MM.1S (cell line): ENCODE measurements around the gene ABCE1.

ENCODE experiments used
- DNase-seq: peaks from one replicate; pipeline ENCODE4 v3.0.0-alpha.2; 2015
- H2AFZ ChIP-seq: fragments of 300-600 bp; sonication (generic); 2 replicates; pipeline ENCODE4 v1.6.0; 2016; ENCODE audit warnings: antibody characterized with exemption, low read length
- H3F3A ChIP-seq: fragments of 300-600 bp; sonication (generic); 2 replicates; pipeline ENCODE4 v1.6.1; 2016; ENCODE audit warnings: mild to moderate bottlenecking, antibody characterized with exemption, low read length, moderate library complexity, mixed read lengths; ENCODE audit not compliant: insufficient read depth
- H3K27ac ChIP-seq: fragments of 300-600 bp; sonication (generic); 2 replicates; pipeline ENCODE4 v1.5.1; 2016; ENCODE audit warnings: mild to moderate bottlenecking, low read length
- H3K27me3 ChIP-seq: fragments of 300-600 bp; sonication (generic); replicated peaks from 2 replicates; pipeline ENCODE4 v1.6.0; 2016; ENCODE audit warnings: low read length; ENCODE audit not compliant: insufficient read depth
- H3K36me3 ChIP-seq: fragments of 300-600 bp; sonication (generic); replicated peaks from 2 replicates; pipeline ENCODE4 v1.6.1; 2016; ENCODE audit warnings: mild to moderate bottlenecking, low read length, mixed read lengths; ENCODE audit not compliant: insufficient read depth
- H3K4me1 ChIP-seq: fragments of 300-600 bp; sonication (generic); 2 replicates; pipeline ENCODE4 v1.6.1; 2016; ENCODE audit warnings: low read length, mixed read lengths
- H3K4me2 ChIP-seq: fragments of 300-600 bp; sonication (generic); 2 replicates; pipeline ENCODE4 v1.6.0; 2016; ENCODE audit warnings: low read depth, low read length
- H3K4me3 ChIP-seq: fragments of 300-600 bp; sonication (generic); 2 replicates; pipeline ENCODE4 v1.5.1; 2016; ENCODE audit warnings: low read length, mixed read lengths
- H3K79me2 ChIP-seq: fragments of 300-600 bp; sonication (generic); 2 replicates; pipeline ENCODE4 v1.6.1; 2016; ENCODE audit warnings: mixed run types, low read length, mixed read lengths
- H3K9ac ChIP-seq: fragments of 300-600 bp; sonication (generic); 2 replicates; pipeline ENCODE4 v1.6.1; 2016; ENCODE audit warnings: low read length, mixed read lengths
- H3K9me2 ChIP-seq: fragments of 300-600 bp; sonication (generic); replicated peaks from 2 replicates; pipeline ENCODE4 v1.6.1; 2016; ENCODE audit warnings: mild to moderate bottlenecking, low read length, mixed read lengths; ENCODE audit not compliant: insufficient read depth
- H3K9me3 ChIP-seq: fragments of 300-600 bp; sonication (generic); replicated peaks from 2 replicates; pipeline ENCODE4 v1.6.1; 2016; ENCODE audit warnings: mild to moderate bottlenecking, low read length, mixed read lengths; ENCODE audit not compliant: insufficient read depth
- H4K20me1 ChIP-seq: fragments of 300-600 bp; sonication (generic); 2 replicates; pipeline ENCODE4 v1.6.1; 2016; ENCODE audit warnings: mild to moderate bottlenecking, low read length, moderate library complexity, mixed read lengths; ENCODE audit not compliant: insufficient read depth
- CTCF ChIP-seq: fragments of 300-600 bp; sonication (generic); IDR thresholded peaks from 2 replicates; pipeline ENCODE4 v1.5.1; 2016; ENCODE audit warnings: antibody characterized with exemption, low read length, mixed read lengths
- EZH2 ChIP-seq: fragments of 300-600 bp; sonication (generic); optimal IDR thresholded peaks from 2 replicates; pipeline ENCODE3; 2017; ENCODE audit warnings: low read depth, mild to moderate bottlenecking, antibody characterized with exemption, low read length, mixed read lengths
- EZH2phosphoT487 ChIP-seq: fragments of 300-600 bp; sonication (generic); IDR thresholded peaks from 2 replicates; pipeline ENCODE4 v1.6.1; 2018; ENCODE audit warnings: antibody characterized with exemption, low read length

Gene ABCE1

DNA sequence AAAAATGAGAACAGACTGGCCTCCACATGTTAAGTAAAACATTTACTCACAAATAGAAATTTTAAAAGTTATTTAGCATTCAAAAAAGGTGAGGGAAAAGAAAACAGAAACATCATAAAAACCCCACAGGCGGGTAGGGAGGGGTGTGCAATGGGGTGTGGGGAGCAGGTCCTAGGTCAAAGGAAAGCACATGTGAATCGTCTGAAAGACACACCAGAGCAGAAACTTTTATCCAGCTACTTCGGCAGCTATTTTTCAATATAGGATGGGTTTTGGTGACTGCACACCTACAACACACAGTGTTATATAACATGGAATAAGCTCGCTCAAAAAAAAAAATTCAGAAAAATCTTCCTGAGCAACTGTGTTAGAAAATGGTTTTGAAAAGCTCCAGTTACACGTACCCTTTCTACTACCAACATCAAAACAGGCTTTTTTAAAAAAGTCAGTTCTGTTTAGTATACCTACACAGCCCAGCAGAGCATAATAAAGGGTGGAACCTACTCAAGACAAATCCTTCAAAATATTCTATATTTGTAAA lies 80.7 kb downstream of the ABCE1 start:
- Histone ChIP-seq H3K4me2 (peak overlapping the region; percentile 72), H3K4me3 (peak overlapping the region; percentile 81), H3K9me3 (no peaks in the 10 kb centered on the region), H3F3A (peaks cover 24% of the 10 kb centered on the region), H3K9ac (peak overlapping the region; percentile 89), H3K79me2 (peaks cover 57% of the 10 kb centered on the region), H4K20me1 (no peaks in the 10 kb centered on the region), H3K27me3 (no peaks in the 10 kb centered on the region), H3K9me2 (no peaks in the 10 kb centered on the region), H3K36me3 (no peaks in the 10 kb centered on the region), H2AFZ (peak overlapping the region; percentile 22; the same call in 1 of the 2 replicates), H3K4me1 (peaks cover 31% of the 10 kb centered on the region), H3K27ac (peak overlapping the region; percentile 93)
- DNase-seq, result peak; percentile 26
- TF ChIP-seq EZH2phosphoT487 (no peak), CTCF (no peak), EZH2 (no peak)
